T-helper 2 cell (primary cell): Measurements from ENCODE around the gene LSM10.

Experiments
- DNase-seq, 5 experiments: peaks; one replicate each; pipeline versions ENCODE4 v3.0.0 to v3.0.0-alpha.2; 2012 to 2022

Gene LSM10

DNA sequence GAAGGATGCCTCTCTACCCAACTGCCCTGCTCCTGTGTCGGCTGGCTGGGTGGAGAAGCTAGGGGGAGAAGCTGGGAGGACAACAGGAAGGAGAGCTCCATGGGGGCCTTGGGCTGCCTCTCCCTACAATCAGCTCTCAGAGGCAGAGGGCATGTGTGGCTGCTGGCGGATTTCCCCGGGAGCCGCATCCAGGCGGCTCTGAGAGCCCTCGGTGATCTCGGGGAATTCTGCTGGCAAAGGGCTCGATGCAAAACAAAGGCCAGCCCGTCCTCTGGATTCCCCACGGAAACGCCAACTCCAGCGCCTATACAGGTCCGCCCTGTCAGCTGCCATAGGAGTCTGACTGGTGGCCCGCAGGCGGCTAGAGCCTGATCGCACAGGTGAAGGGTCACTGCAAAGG, 47.9 kb downstream of the LSM10 start:
- DNase-seq, result no peak

DNA sequence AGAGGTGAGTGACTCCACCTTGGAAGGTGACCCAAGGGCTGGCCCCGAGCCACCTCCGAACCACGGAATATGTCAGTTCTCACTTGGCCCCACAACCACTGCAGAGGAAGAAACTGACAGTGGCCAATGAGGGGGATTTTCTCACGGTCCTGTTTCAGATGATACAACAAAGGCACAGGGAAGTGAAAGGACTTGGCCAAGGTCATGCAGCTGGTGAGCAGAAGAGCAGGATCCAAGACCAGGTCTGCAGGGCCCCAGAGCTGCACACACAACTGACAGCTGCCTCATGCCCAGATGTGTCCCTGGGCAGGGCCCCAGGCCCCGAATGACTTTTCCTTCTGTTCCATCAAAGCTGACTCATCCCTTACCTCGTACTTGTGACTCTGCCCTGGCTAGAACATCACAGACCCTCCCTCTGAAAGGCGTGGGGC, 48.5 kb downstream of the LSM10 start:
- DNase-seq, result no peak

GRCh38 chr1:36346741-36347370, 50.9 kb downstream of the LSM10 start:
- DNase-seq, result no peak

- DNase-seq, result no peak
Observed at GRCh38 chr1:36345353-36345752, 52.4 kb downstream of the LSM10 start.

DNA sequence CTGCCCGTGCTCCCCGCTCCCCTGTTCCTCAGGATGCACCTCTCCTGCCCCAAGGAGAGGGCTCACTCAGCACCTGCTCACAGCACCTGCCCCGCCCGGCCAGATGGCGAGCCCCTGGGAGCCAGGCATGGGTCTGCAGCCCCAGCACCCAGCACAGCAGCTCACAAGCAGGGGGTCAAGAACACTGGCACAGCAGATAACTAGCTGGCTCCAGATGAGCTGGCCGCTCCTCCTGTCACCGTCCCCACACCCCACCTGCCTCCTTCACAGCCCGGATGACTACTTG, 53.4 kb downstream of the LSM10 start:
- DNase-seq, result no peak

DNA sequence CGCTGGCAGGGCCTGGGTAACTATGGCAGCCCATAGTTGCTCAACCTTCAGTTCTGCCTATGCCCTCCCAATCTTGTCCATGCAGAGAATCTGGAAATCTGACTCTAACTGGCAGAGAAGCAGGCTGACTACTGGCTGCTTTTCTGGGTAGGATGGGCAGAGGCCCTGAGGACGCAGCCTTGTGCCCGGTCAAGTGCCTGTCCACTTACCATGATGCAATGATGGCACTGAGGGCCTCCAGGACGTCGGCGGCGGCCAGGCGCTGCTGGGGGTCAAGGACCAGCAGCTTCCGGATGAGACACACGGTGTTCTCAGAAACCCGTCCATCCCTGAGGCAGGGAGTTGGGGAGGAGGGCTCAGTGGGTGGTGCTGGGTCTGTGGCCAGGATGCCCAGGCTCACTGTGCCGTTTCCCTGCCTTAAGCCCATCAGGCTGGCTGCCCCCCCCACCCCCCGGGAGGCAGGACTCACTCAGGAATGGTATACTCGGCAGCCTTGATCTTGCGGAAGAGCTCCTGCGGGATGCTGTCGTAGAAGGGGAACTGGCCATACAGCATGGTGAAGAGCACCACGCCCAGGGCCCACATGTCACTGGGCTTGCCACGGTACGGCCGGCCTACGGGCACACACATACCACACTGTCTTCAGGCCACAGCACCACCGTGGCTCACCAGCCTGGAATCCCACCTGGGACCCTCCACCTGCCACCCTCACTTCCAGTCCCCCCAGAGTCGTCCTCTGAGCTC, 53.9 kb downstream of the LSM10 start:
- DNase-seq, result no peak
